CD4-positive, alpha-beta T cell (primary cell): Measurements from ENCODE around the gene LPCAT2. TPM values are rescaled to one million over a fixed set of nuclear protein-coding genes. Genes with fewer than 3 reads are reported as not detected.

Source experiments
- ATAC-seq: fragments of 200-7000 bp; cut with Tn5 transposase; one replicate; pipeline ENCODE4 v1.10.0; 2022; ENCODE audit warnings: mild to moderate bottlenecking; ENCODE audit not compliant: poor library complexity
- CTCF ChIA-PET: fragments of 350-600 bp; sonication (Branson Sonifier 250); formaldehyde crosslinking; loops from one replicate; lab custom pipeline; 2021; ENCODE audit warnings: antibody characterized with exemption, inconsistent platforms; lab: Charles Lee
- POLR2A ChIA-PET: fragments of 350-600 bp; sonication (Branson Sonifier 250); formaldehyde crosslinking; loops from one replicate; lab custom pipeline; 2021; ENCODE audit warnings: antibody characterized with exemption, inconsistent platforms; lab: Charles Lee
- DNase-seq, 14 experiments: peaks; one replicate each; pipeline ENCODE4 v3.0.0-alpha.2; 2013 to 2020; ENCODE audit warnings: mixed read lengths in 2 of 14
- H3K27ac ChIP-seq, 2 donors: one replicate each; pipeline versions ENCODE4 v1.5.1 to v1.7.0; 2013; ENCODE audit warnings: low read length in 2 of 2, low read depth in 1 of 2, mild to moderate bottlenecking in 1 of 2
- H3K27me3 ChIP-seq, 2 experiments: 1 replicate in 1 of 2; 2 replicates in 1 of 2; pipeline versions ENCODE4 v1.6.1 to v1.7.0; 2013; ENCODE audit warnings: low read length in 2 of 2, control low read depth in 1 of 2, mild to moderate bottlenecking in 1 of 2, moderate library complexity in 1 of 2; ENCODE audit not compliant: insufficient read depth in 2 of 2, control insufficient read depth in 1 of 2
- H3K36me3 ChIP-seq: one replicate; pipeline ENCODE4 v1.6.1; 2013; ENCODE audit warnings: low read length, control low read depth; ENCODE audit not compliant: insufficient read depth
- H3K4me1 ChIP-seq: one replicate; pipeline ENCODE4 v1.6.1; 2013; ENCODE audit warnings: low read length, control low read depth; ENCODE audit not compliant: insufficient read depth
- H3K4me3 ChIP-seq: one replicate; pipeline ENCODE4 v1.5.1; 2013; ENCODE audit warnings: mild to moderate bottlenecking, low read length, moderate library complexity
- H3K9me3 ChIP-seq, 2 experiments: 1 replicate in 1 of 2; 2 replicates in 1 of 2; pipeline versions ENCODE4 v1.6.1 to v1.7.0; 2013; ENCODE audit warnings: low read length in 2 of 2, mild to moderate bottlenecking in 2 of 2, control low read depth in 1 of 2, moderate library complexity in 1 of 2; ENCODE audit not compliant: control insufficient read depth in 1 of 2, insufficient read depth in 1 of 2
- H3K27ac Mint-ChIP-seq: one replicate; pipeline ENCODE4 v1.8.0; 2020; ENCODE audit warnings: mixed read lengths
- H3K27me3 Mint-ChIP-seq: one replicate; pipeline ENCODE4 v1.8.0; 2021; ENCODE audit warnings: mixed read lengths
- H3K36me3 Mint-ChIP-seq: one replicate; pipeline ENCODE4 v1.8.0; 2021; ENCODE audit warnings: low read depth, mixed read lengths
- H3K4me1 Mint-ChIP-seq: one replicate; pipeline ENCODE4 v1.8.0; 2021; ENCODE audit warnings: low read depth, mixed read lengths
- H3K4me3 Mint-ChIP-seq: one replicate; pipeline ENCODE4 v1.8.0; 2020; ENCODE audit warnings: mild to moderate bottlenecking, mixed read lengths
- H3K9me3 Mint-ChIP-seq: one replicate; pipeline ENCODE4 v1.8.0; 2020; ENCODE audit warnings: mixed read lengths
- CTCF ChIP-seq: fragments of 200-600 bp; IDR thresholded peaks from one replicate; pipeline ENCODE4 v1.8.0; 2022; ENCODE audit warnings: antibody characterized with exemption, mild to moderate bottlenecking
- intact Hi-C, 2 experiments: fragments of 100-400 bp; cut with DNase I in 1 of 2; cut with micrococcal nuclease in 1 of 2; formaldehyde crosslinking; loops; one replicate each; pipeline versions ENCODE4 v1.15.1 to v1.9.0; 2023 to 2025; cut with DNase I, micrococcal nuclease
- total RNA-seq, 174 experiments: library from RNA in 2 of 174; stranded (reverse) in 2 of 174; gene quantifications; one replicate each; pipeline ENCODE4 v1.2.3 and lab custom pipeline; 2021 to 2026

LPCAT2 gene
- total RNA-seq, 2 experiments from 2014 or later, result 0.22 to 0.36 TPM

GRCh38 chr16:55490301-55490700, 18.6 kb upstream of the LPCAT2 start:
- Histone ChIP-seq H3K4me1 (no peaks in the 10 kb centered on the region), H3K27ac (no peak overlapping the region), H3K36me3 (no peaks in the 10 kb centered on the region), H3K27me3 (no peaks in the 10 kb centered on the region), H3K4me3 (no peak overlapping the region), H3K9me3 (peaks cover 0 to 11% of the 10 kb centered on the region in 2 experiments)
- ATAC-seq (no peak), DNase-seq (no peak)
- Mint-ChIP-seq H3K36me3 (no peaks in the 10 kb centered on the region), H3K9me3 (no peaks in the 10 kb centered on the region), H3K27ac (no peak overlapping the region), H3K27me3 (no peaks in the 10 kb centered on the region), H3K4me3 (no peak overlapping the region), H3K4me1 (no peaks in the 10 kb centered on the region)
- intact Hi-C loops, result no loop called here
- TF ChIP-seq CTCF, result no peak
- ChIA-PET POLR2A (no interaction called here), CTCF (no interaction called here)

- H3K4me3 ChIP-seq, result no peak overlapping the region
- peaks cover 0 to 11% of the 10 kb centered on the region in 2 experiments for H3K9me3 ChIP-seq
- intact Hi-C loops, result no loop called here
- ChIA-PET POLR2A (no interaction called here), CTCF (no interaction called here)
- H3K27ac ChIP-seq, result no peak overlapping the region
- no peak for TF ChIP-seq CTCF
- ATAC-seq (no peak), DNase-seq (no peak)
- no peak overlapping the region for H3K27ac Mint-ChIP-seq
- H3K4me3 Mint-ChIP-seq, result no peak overlapping the region
- H3K9me3 Mint-ChIP-seq, result no peaks in the 10 kb centered on the region
- no peaks in the 10 kb centered on the region for H3K27me3 Mint-ChIP-seq
- no peaks in the 10 kb centered on the region for H3K4me1 ChIP-seq
- no peaks in the 10 kb centered on the region for H3K36me3 Mint-ChIP-seq
- H3K4me1 Mint-ChIP-seq, result no peaks in the 10 kb centered on the region
- no peaks in the 10 kb centered on the region for H3K36me3 ChIP-seq
- no peaks in the 10 kb centered on the region for H3K27me3 ChIP-seq
Measured at GRCh38 chr16:55491691-55492090, 17.2 kb upstream of the LPCAT2 start.

- CTCF ChIA-PET, result no interaction called here
- no peaks in the 10 kb centered on the region for H3K27me3 Mint-ChIP-seq
Measured at GRCh38 chr16:55492756-55493380, 16.0 kb upstream of the LPCAT2 start.

More at GRCh38 chr16:55492756-55493380, 16.0 kb upstream of the LPCAT2 start:
- TF ChIP-seq CTCF, result no peak
- no peaks in the 10 kb centered on the region for H3K4me1 Mint-ChIP-seq
- Histone ChIP-seq H3K36me3 (no peaks in the 10 kb centered on the region), H3K4me1 (no peaks in the 10 kb centered on the region), H3K4me3 (no peak overlapping the region), H3K27me3 (no peaks in the 10 kb centered on the region), H3K27ac (no peak overlapping the region), H3K9me3 (peaks cover 0 to 11% of the 10 kb centered on the region in 2 experiments)
- no peaks in the 10 kb centered on the region for H3K36me3 Mint-ChIP-seq
- intact Hi-C loops, result no loop called here
- no peak for ATAC-seq
- H3K27ac Mint-ChIP-seq, result no peak overlapping the region
- POLR2A ChIA-PET, result no interaction called here
- H3K4me3 Mint-ChIP-seq, result no peak overlapping the region
- DNase-seq, result no peak
- no peaks in the 10 kb centered on the region for H3K9me3 Mint-ChIP-seq
